ENCODE measurements around the gene XRN1.
"Not testable (repeated sequence)": the region's sequence is repeated elsewhere in the genome, so short reads cannot be mapped to it uniquely, and the experiment has no call there.

DNA sequence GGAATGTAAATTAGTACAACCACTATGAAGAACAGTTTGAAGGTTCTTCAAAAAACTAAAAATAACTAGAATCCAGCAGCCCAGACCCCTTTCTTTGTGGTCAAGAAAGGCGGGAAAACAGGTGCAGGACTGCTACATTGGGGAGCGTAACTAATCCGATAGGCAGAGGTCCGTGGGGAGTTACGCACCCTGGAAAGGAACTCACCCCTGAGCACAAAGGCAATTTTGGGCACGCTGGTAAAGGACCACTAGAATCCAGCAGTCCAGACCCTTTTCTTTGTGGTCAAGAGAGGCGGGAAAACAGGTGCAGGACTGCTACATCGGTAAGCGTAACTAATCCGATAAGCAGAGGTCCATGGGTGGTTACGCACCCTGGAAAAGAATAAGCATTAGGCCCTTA, 9.7 kb downstream of the XRN1 start:
- TF ChIP-seq, protein P1, sequence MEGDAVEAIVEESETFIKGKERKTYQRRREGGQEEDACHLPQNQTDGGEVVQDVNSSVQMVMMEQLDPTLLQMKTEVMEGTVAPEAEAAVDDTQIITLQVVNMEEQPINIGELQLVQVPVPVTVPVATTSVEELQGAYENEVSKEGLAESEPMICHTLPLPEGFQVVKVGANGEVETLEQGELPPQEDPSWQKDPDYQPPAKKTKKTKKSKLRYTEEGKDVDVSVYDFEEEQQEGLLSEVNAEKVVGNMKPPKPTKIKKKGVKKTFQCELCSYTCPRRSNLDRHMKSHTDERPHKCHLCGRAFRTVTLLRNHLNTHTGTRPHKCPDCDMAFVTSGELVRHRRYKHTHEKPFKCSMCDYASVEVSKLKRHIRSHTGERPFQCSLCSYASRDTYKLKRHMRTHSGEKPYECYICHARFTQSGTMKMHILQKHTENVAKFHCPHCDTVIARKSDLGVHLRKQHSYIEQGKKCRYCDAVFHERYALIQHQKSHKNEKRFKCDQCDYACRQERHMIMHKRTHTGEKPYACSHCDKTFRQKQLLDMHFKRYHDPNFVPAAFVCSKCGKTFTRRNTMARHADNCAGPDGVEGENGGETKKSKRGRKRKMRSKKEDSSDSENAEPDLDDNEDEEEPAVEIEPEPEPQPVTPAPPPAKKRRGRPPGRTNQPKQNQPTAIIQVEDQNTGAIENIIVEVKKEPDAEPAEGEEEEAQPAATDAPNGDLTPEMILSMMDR (conservative IDR thresholded peaks at IDR 0.05): not testable (repeated sequence)
- not testable (repeated sequence) for TF ChIP-seq EZH2 (IDR thresholded peaks at IDR 0.05; ENCODE audit: low read depth)

Data from PC-9 (cell line).